K562 (cell line): ENCODE data around the gene LCLAT1. TPM values are rescaled to one million over a fixed set of nuclear protein-coding genes. Genes with fewer than 3 reads are reported as not detected.
A peak's percentile ranks its signal among the peaks of the same experiment; 100 is the strongest.

Experiments used
- ATAC-seq: fragments of 200-7000 bp; cut with Tn5 transposase; 3 replicates; pipeline ENCODE4 v1.9.1; 2020; ENCODE audit warnings: moderate library complexity
- BruUV-seq: library from RNA; stranded (reverse); fragments of 400-500 nt; replicated peaks from 2 replicates; lab custom pipeline; 2021; lab: Mats Ljungman, UMichigan
- CTCF ChIA-PET: fragments of 300-600 bp; formaldehyde crosslinking; extraction: SDS; loops from one replicate; lab custom pipeline; 2021; ENCODE audit warnings: low intra/inter-chr PET ratio; lab: Yijun Ruan, JAX
- POLR2A ChIA-PET: fragments of 300-600, 350-650 bp; sonication (Branson Sonifier 250); formaldehyde crosslinking; extraction: SDS; loops from one replicate; lab custom pipeline; 2021; ENCODE audit warnings: antibody characterized with exemption, inconsistent platforms; lab: Yijun Ruan, JAX
- DNase-seq, 4 experiments: peaks; one replicate each; pipeline versions ENCODE4 v3.0.0 to v3.0.0-alpha.2; 2011 to 2018; ENCODE audit warnings: low spot score in 3 of 4, mixed read lengths in 3 of 4; ENCODE audit errors: extremely low read depth in 1 of 4
- FAIRE-seq: peaks from 2 replicates; lab custom pipeline; 2011; peaks lifted over from hg19 to GRCh38; lab: Jason Lieb, UNC
- H2AFZ ChIP-seq: 2 replicates; pipeline ENCODE4 v1.6.0; 2011; ENCODE audit warnings: low read depth, low read length, control low read depth, inconsistent platforms
- H3K27ac ChIP-seq: fragments of 200-600 bp; 3 replicates; pipeline ENCODE4 v1.8.0; 2011; ENCODE audit warnings: low read depth, mild to moderate bottlenecking, control low read depth, inconsistent platforms, low read length, moderate library complexity, mixed read lengths; ENCODE audit errors: extremely low read depth
- H3K27me3 ChIP-seq, 2 experiments: fragments of 300-600 bp in 1 of 2; 2 replicates in 1 of 2; 3 replicates in 1 of 2; pipeline versions ENCODE4 v1.6.0 to v1.8.0; 2011; ENCODE audit warnings: inconsistent platforms in 2 of 2, low read length in 2 of 2, mild to moderate bottlenecking in 1 of 2, mixed read lengths in 1 of 2, moderate library complexity in 1 of 2; ENCODE audit not compliant: control insufficient read depth in 2 of 2, insufficient read depth in 2 of 2
- H3K36me3 ChIP-seq: fragments of 300-600 bp; 3 replicates; pipeline ENCODE4 v1.8.0; 2011; ENCODE audit warnings: mild to moderate bottlenecking, low read length, inconsistent platforms; ENCODE audit not compliant: control insufficient read depth, insufficient read depth
- H3K4me1 ChIP-seq, 2 experiments: fragments of 200-600 bp in 1 of 2; replicated peaks in 1 of 2; 2 replicates in 1 of 2; 3 replicates in 1 of 2; pipeline versions ENCODE4 v1.5.1 to v1.8.0; 2011; ENCODE audit warnings: inconsistent platforms in 2 of 2, low read length in 2 of 2, mild to moderate bottlenecking in 1 of 2, mixed read lengths in 1 of 2, moderate library complexity in 1 of 2; ENCODE audit not compliant: control insufficient read depth in 2 of 2, insufficient read depth in 2 of 2
- H3K4me2 ChIP-seq: 2 replicates; pipeline ENCODE4 v1.6.1; 2011; ENCODE audit warnings: low read length, control low read depth, inconsistent platforms, mixed read lengths; ENCODE audit not compliant: insufficient read depth
- H3K4me3 ChIP-seq: fragments of 200-600 bp; sonication (generic), shearing (Covaris generic); 2 replicates; pipeline ENCODE4 v1.5.1; 2016; ENCODE audit warnings: control low read depth, inconsistent platforms
- H3K79me2 ChIP-seq: fragments of 200-600 bp; 3 replicates; pipeline ENCODE4 v1.8.0; 2011; ENCODE audit warnings: low read length, inconsistent platforms; ENCODE audit not compliant: control insufficient read depth, insufficient read depth
- H3K9ac ChIP-seq, 2 experiments: 2 replicates each; pipeline versions ENCODE4 v1.6.0 to v1.6.1; 2011; ENCODE audit warnings: low read depth in 2 of 2, low read length in 2 of 2, control low read depth in 1 of 2, inconsistent platforms in 1 of 2, mild to moderate bottlenecking in 1 of 2, mixed read lengths in 1 of 2; ENCODE audit not compliant: insufficient read depth in 1 of 2
- H3K9me1 ChIP-seq: one replicate; pipeline ENCODE4 v1.6.0; 2011; ENCODE audit warnings: inconsistent platforms, mild to moderate bottlenecking, low read length, moderate library complexity; ENCODE audit not compliant: control insufficient read depth, insufficient read depth
- H3K9me3 ChIP-seq: replicated peaks from 2 replicates; pipeline ENCODE4 v1.5.1; 2011; ENCODE audit warnings: low read depth, low read length, inconsistent platforms; ENCODE audit not compliant: control insufficient read depth, insufficient read depth
- H4K20me1 ChIP-seq: replicated peaks from 2 replicates; pipeline ENCODE4 v1.6.1; 2011; ENCODE audit warnings: low read length, inconsistent platforms, mixed read lengths; ENCODE audit not compliant: control insufficient read depth, insufficient read depth
- PYGO2 ChIP-seq: fragments of 450-650 bp; IDR thresholded peaks from 2 replicates; pipeline ENCODE4 v1.6.1; 2016; ENCODE audit warnings: mild to moderate bottlenecking, missing genetic modification characterization, moderate library complexity, missing compliant biosample characterization
- RBM25 ChIP-seq: fragments of 200-400 bp; formaldehyde crosslinking; IDR thresholded peaks from 2 replicates; pipeline ENCODE4 v1.6.1; 2018; ENCODE audit warnings: low read length, low read depth, moderate library complexity; ENCODE audit not compliant: severe bottlenecking
- SMAD4 ChIP-seq: fragments of 250-450 bp; sonication (Bioruptor Pico); conservative IDR thresholded peaks from 2 replicates; pipeline ENCODE4 v1.8.0; 2021; ENCODE audit warnings: inconsistent platforms, mild to moderate bottlenecking, moderate library complexity
- ZNF232 ChIP-seq: sonication (generic); formaldehyde crosslinking; IDR thresholded peaks from 2 replicates; pipeline ENCODE4 v1.8.0; 2022; ENCODE audit warnings: mild to moderate bottlenecking, missing genetic modification reagents
- WGBS: fragments of 100-300 bp; shearing (Covaris generic); methylation state at CpG from one replicate; pipeline ENCODE4 v1.1.6; 2016; ENCODE audit warnings: low coverage, mixed read lengths; ENCODE audit not compliant: insufficient coverage; ENCODE audit errors: missing lambda C conversion rate; 5-methylcytosine and 5-hydroxymethylcytosine counted together
- in situ Hi-C: fragments of 300-500 bp; cut with MboI; formaldehyde crosslinking; loops from 4 replicates; pipeline ENCODE4 v1.15.0; 2018; ENCODE audit warnings: inconsistent platforms, mixed read lengths
- intact Hi-C: fragments of 100-400 bp; cut with micrococcal nuclease; formaldehyde crosslinking; loops from 2 replicates; pipeline ENCODE4 v1.14.2; 2022
- polyA plus RNA-seq, 8 experiments: library from polyadenylated mRNA; depleted of rRNA in 4 of 8; stranded (reverse) in 5 of 8; unstranded in 3 of 8; fragments of >200 nt; fragmentation: Nextera tagmentation in 2 of 8; fragmentation: Illumina TruSeq in 1 of 8; extraction: Ambion mirVana in 2 of 8; extraction: Trizol in 1 of 8; gene quantifications; 2 replicates each; pipeline versions ENCODE4 v1.2.1 to v1.2.3, GENCODE V29; 2011 to 2014; ENCODE audit warnings: inconsistent platforms in 1 of 8, missing spikeins in 1 of 8
- total RNA-seq, 7 experiments: library from RNA; depleted of rRNA in 6 of 7; stranded (reverse); fragments of >200 nt in 6 of 7; fragmentation: Illumina TruSeq in 2 of 7; extraction: Trizol in 2 of 7; gene quantifications; 2 replicates each; pipeline versions ENCODE4 v1.2.1 to v1.2.3, GENCODE V29; 2011 to 2021; ENCODE audit warnings: low replicate concordance in 1 of 7
- TF ChIP-seq, protein P1 (sequence below): sonication (generic); formaldehyde crosslinking; IDR thresholded peaks from 2 replicates; pipeline ENCODE4 v1.9.0; 2022; ENCODE audit warnings: mild to moderate bottlenecking, missing genetic modification reagents
- TF ChIP-seq, protein P2 (sequence below): fragments of 200-800 bp; sonication (Bioruptor generic); IDR thresholded peaks from 2 replicates; pipeline ENCODE4 v1.6.1; 2016; ENCODE audit warnings: missing genetic modification characterization, missing compliant biosample characterization

Gene LCLAT1
- total and polyA plus RNA-seq, 9 of the 15 experiments (the other 6 are each of a cell fraction or from before 2014, with no cell fraction given): 8.9 to 63.3 (median 25.4) TPM

DNA sequence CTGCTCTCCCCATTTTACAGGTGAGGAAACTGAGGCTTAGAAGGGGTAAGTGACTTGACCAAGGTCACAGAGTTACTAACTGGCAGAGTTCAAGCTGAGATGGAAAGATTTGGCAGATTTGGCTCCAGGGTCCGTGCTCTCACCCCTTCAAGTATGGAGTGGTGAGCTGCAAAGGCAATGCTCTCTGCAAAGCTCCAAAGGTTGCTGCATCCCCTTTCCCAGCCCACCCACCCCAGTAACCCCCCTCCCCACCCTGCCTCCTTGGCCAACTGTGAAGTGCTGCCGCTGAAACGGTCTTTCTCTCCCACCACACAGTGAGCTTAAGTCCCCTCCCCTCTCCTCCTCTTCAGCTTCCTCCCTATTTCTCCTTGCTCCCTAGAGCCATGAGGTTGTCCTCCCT, 207.4 kb downstream of the LCLAT1 start:
- BruUV-seq: no TSS peak
- no peaks in the 10 kb centered on the region for H4K20me1 ChIP-seq
- H3K9me3 ChIP-seq: no peaks in the 10 kb centered on the region
- no peak overlapping the region for H3K27ac ChIP-seq
- intact Hi-C loops (no loop called here), in situ Hi-C loops (no loop called here)
- DNase-seq: no peak
- ChIA-PET CTCF (no interaction called here), POLR2A (interaction anchor here (0.6 to 0.9 kb wide), 4 partner anchors 8 to 423 kb away, joined by 3 read pairs; partner anchors contain the start of gene LBH)
- no peak overlapping the region for H3K9ac ChIP-seq
- peaks cover 6 to 33% of the 10 kb centered on the region in 2 experiments; a peak in 4 of 5 replicates for H3K27me3 ChIP-seq
- no peak for ATAC-seq
- no peaks in the 10 kb centered on the region for H3K79me2 ChIP-seq
- no peak overlapping the region for H3K4me3 ChIP-seq
- 0% methylated on average over 2 of the region's 3 CpGs for WGBS
- no peak overlapping the region for H2AFZ ChIP-seq
- H3K4me1 ChIP-seq: peaks cover 0 to 14% of the 10 kb centered on the region in 2 experiments; a peak in 2 of 5 replicates
- H3K36me3 ChIP-seq: no peaks in the 10 kb centered on the region
- FAIRE-seq: no peak
- no peak overlapping the region for H3K4me2 ChIP-seq
- no peaks in the 10 kb centered on the region for H3K9me1 ChIP-seq
- TF ChIP-seq PYGO2 (tag) (no peak), ZNF232 (CRISPR knock-in tag) (no peak), SMAD4 (CRISPR knock-in tag) (no peak), RBM25 (peak; percentile 44)
- TF ChIP-seq, protein P1, sequence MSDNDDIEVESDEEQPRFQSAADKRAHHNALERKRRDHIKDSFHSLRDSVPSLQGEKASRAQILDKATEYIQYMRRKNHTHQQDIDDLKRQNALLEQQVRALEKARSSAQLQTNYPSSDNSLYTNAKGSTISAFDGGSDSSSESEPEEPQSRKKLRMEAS: no peak
- TF ChIP-seq, protein P2, sequence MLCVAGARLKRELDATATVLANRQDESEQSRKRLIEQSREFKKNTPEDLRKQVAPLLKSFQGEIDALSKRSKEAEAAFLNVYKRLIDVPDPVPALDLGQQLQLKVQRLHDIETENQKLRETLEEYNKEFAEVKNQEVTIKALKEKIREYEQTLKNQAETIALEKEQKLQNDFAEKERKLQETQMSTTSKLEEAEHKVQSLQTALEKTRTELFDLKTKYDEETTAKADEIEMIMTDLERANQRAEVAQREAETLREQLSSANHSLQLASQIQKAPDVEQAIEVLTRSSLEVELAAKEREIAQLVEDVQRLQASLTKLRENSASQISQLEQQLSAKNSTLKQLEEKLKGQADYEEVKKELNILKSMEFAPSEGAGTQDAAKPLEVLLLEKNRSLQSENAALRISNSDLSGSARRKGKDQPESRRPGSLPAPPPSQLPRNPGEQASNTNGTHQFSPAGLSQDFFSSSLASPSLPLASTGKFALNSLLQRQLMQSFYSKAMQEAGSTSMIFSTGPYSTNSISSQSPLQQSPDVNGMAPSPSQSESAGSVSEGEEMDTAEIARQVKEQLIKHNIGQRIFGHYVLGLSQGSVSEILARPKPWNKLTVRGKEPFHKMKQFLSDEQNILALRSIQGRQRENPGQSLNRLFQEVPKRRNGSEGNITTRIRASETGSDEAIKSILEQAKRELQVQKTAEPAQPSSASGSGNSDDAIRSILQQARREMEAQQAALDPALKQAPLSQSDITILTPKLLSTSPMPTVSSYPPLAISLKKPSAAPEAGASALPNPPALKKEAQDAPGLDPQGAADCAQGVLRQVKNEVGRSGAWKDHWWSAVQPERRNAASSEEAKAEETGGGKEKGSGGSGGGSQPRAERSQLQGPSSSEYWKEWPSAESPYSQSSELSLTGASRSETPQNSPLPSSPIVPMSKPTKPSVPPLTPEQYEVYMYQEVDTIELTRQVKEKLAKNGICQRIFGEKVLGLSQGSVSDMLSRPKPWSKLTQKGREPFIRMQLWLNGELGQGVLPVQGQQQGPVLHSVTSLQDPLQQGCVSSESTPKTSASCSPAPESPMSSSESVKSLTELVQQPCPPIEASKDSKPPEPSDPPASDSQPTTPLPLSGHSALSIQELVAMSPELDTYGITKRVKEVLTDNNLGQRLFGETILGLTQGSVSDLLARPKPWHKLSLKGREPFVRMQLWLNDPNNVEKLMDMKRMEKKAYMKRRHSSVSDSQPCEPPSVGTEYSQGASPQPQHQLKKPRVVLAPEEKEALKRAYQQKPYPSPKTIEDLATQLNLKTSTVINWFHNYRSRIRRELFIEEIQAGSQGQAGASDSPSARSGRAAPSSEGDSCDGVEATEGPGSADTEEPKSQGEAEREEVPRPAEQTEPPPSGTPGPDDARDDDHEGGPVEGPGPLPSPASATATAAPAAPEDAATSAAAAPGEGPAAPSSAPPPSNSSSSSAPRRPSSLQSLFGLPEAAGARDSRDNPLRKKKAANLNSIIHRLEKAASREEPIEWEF (CRISPR knock-in tag): no peak
- TF ChIP-seq, all 486 proteins: peak for 1
